Kidney epithelial cell (primary cell): ENCODE data around the gene CACNA1I. TPM values are rescaled to one million over a fixed set of nuclear protein-coding genes. Genes with fewer than 3 reads are reported as not detected.

Experiments
- DNase-seq: peaks from one replicate; pipeline ENCODE4 v3.0.0-alpha.2; 2010; ENCODE audit warnings: low read depth
- H3K27me3 ChIP-seq: 2 replicates; pipeline ENCODE4 v1.6.0; 2011; ENCODE audit warnings: low read length; ENCODE audit not compliant: control insufficient read depth, insufficient read depth
- H3K36me3 ChIP-seq: 2 replicates; pipeline ENCODE4 v1.5.1; 2011; ENCODE audit warnings: low read length; ENCODE audit not compliant: control insufficient read depth, insufficient read depth
- H3K4me3 ChIP-seq: 2 replicates; pipeline ENCODE4 v1.5.1; 2011; ENCODE audit warnings: low read depth, mild to moderate bottlenecking, control low read depth, low read length
- CTCF ChIP-seq: IDR thresholded peaks from 2 replicates; pipeline ENCODE4 v1.5.1; 2011; ENCODE audit warnings: mild to moderate bottlenecking, moderate library complexity, low read length, control low read depth, inconsistent platforms; ENCODE audit not compliant: insufficient read depth, poor library complexity, severe bottlenecking
- total RNA-seq: library from RNA; depleted of rRNA; stranded (reverse); fragments of >200 nt; gene quantifications from 2 replicates; pipeline ENCODE4 v1.2.3, GENCODE V29; 2015

The CACNA1I gene
- total RNA-seq, 1 donor from 2014 or later: not detected

DNA sequence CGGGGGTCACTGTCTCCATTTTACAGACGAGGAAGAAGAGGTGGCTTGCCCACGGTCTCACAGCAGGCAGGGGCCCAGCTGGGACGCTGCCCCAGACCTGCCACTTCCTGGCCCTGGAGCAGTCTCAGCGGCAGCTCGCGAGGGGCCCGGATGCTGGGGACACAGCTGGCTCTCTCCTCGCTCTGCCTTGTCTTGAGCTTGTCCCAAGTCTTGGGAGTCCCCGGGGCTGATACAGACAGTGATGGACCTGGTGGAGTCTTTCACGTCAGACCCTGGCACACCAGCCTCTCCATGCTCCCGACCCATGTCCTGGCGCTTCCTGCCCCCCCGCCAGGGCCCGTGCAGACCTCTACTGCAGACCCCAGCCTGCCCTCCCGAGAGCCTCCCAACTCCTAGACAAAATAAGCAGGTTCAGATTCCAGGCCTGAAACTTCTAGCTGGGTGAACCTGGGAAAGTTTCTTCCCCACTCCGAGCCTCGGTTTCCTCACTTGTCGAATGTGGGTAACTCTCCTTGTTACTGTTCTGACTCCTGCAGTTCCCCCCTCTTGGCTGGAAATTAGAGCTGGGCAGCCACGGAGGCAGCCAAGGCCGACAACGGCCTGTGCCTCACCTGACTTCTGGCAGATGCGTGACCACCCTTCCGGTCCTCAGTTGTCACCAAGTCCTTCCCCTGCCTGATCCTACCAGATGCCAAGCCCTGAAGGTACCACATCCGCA is 145.4 kb downstream of the CACNA1I start:
- Histone ChIP-seq H3K36me3 (no peaks in the 10 kb centered on the region), H3K27me3 (peaks cover 11% of the 10 kb centered on the region), H3K4me3 (no peak overlapping the region)
- no peak for TF ChIP-seq CTCF
- DNase-seq: no peak

DNA sequence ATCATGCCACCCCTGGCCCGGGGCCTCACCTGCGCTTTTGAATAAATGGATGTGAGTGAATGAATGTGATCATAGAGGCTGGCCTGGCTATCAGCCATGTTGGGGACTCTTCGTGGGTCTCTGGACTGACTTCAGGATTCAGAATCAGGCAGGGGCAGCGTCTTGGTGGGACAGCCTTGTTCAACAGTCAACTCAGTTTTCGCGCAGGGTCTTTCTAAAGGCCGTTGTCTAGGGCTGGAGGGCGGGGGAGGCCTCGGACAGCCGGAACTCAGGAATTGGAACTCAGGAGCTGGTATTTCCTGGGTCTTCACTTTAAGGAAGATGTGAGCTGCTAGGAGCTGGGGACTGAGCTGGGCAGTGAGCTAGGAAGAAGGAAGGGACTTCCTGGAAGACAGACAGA is 146.0 kb downstream of the CACNA1I start:
- Histone ChIP-seq H3K36me3 (no peaks in the 10 kb centered on the region), H3K4me3 (no peak overlapping the region), H3K27me3 (peaks cover 9% of the 10 kb centered on the region)
- TF ChIP-seq CTCF: no peak
- no peak for DNase-seq

DNA sequence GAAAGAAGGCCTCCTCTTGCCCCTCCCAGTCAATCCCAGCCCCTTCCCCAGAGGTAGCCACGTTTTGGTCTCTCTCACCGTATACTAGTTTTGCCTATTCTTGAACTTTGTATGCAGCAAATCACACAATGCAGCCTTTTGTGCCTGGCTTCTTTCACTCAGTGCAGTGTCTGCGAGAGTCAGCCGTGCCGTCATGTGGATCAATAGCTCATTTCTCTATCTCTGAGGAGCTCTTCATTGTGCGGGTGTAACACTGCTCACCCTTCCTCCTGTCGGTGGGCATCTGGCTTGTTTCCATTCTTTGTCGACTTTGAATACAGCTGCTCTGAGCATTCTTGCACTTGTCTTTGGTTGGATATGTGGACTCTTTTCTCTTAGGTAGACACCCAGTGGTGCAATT is 146.5 kb downstream of the CACNA1I start:
- TF ChIP-seq CTCF: no peak
- no peaks in the 10 kb centered on the region for H3K36me3 ChIP-seq
- peaks cover 9% of the 10 kb centered on the region for H3K27me3 ChIP-seq
- DNase-seq: no peak
- H3K4me3 ChIP-seq: no peak overlapping the region

DNA sequence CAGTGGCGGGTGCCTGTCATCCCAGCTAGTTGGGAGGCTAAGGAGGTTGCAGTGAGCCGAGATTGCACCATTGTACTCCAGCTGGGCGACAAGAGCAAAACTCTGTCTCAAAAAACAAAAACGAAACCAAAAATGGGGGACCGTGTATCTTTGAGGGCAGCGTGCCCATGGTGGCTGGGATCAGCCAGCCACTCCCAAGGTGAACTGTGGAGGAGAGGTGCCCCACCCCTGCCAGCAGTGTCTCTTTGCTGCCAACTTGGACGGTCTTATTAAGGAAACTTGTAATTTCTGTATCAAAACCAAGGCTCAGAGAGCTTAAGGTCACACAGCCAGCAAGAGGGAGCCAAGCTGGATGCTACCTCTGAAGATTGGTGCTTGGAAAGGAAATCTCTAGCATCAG is 147.7 kb downstream of the CACNA1I start:
- Histone ChIP-seq H3K36me3 (no peaks in the 10 kb centered on the region), H3K27me3 (peaks cover 5% of the 10 kb centered on the region), H3K4me3 (no peak overlapping the region)
- no peak for DNase-seq
- TF ChIP-seq CTCF: no peak

GRCh38 chr22:39718921-39719475 is 148.4 kb downstream of the CACNA1I start:
- no peak for DNase-seq
- no peak for TF ChIP-seq CTCF

More at GRCh38 chr22:39718921-39719475, 148.4 kb downstream of the CACNA1I start:
- H3K4me3 ChIP-seq: no peak overlapping the region
- peaks cover 5% of the 10 kb centered on the region for H3K27me3 ChIP-seq
- no peaks in the 10 kb centered on the region for H3K36me3 ChIP-seq
